Stimulated activated naive CD4-positive, alpha-beta T cell treated with Interleukin-2 at 50 U/mL for 16 hours (primary cell): Measurements from ENCODE around the gene MT1X.

Experiments
- DNase-seq: peaks from one replicate; lab custom pipeline; 2025; lab: John Stamatoyannopoulos, UW

MT1X gene

DNA sequence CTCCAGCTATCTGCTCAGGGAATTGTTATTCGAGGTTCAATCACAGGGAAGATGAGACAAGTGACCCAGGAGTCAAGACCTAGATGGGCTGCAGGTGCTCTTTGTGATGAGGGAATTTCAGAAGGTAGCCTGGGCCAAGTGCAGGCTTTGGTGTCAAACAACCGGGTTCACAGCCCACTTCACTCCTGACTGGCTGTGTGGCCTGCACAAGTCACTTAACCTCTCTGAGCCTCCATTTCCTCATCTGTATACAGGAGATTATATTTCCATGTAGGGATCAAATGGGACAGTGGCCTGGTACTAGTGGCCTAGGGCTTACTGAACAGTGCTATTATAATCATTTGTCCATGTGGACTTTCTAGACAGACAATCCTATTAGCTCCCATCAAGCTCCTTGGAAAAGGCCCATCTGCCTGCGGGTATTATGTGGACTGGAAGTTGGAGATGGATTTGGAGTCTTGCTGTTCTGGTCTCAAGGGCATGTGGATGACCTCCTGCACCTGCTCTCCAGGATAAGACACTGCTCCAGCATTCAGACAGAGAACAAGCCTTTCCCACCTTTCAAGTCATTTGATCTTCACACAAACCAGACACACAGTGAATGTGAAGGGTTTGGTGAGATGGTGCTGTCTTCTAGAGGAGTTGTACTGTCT lies 3.1 kb upstream of the MT1X start:
- no peak for DNase-seq

DNA sequence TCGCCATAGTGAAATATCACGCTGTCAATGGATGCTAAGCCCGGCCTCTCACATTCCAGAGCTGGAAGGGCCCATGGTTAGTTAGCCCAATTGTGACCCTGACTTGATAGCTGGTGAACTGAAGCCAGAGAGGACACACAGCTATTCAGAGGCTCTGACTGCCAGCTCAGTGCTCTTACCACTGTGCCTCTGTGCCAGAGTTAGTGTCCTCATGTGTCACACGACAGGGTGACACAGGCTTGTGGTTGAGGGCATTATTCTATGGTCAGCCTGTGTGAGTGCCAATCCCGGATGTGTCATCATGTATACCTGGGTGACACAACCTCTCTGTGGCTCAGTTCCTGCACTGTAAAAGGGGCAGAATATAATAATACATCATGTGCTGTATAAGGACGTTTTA lies 2.5 kb upstream of the MT1X start:
- DNase-seq = no peak

DNA sequence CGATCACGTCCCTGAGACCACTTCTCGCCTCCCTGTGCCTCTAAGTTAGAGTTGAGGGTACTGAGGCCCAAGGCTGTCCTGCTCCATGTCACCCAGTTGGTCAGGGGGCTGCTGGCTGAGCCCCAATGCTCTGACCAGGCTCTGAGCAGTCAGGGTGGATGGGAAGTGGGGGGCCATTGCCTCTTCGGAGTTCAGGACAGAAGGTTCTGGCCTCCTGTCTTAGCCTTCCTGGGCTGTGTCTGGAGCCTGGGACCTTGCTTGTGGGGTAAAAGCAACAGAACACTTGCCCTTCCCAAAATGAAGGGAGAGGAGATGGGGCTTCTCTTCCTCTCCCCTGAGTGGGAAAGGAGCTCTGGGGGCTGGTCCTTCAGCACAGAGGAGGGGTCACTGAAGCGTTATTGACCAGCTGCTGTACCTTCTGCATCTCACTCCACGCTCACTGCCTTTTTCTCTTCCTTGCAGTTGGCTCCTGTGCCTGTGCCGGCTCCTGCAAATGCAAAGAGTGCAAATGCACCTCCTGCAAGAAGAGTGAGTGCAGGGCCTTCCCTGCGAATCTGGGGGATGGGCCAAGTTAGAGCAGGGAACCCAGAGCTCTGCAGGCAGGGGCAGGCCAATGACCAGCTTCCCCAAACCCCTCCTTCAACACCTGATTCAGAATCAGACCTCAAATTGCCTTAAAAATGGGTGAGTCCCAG lies 580 bp downstream of the MT1X start:
- DNase-seq = no peak

DNA sequence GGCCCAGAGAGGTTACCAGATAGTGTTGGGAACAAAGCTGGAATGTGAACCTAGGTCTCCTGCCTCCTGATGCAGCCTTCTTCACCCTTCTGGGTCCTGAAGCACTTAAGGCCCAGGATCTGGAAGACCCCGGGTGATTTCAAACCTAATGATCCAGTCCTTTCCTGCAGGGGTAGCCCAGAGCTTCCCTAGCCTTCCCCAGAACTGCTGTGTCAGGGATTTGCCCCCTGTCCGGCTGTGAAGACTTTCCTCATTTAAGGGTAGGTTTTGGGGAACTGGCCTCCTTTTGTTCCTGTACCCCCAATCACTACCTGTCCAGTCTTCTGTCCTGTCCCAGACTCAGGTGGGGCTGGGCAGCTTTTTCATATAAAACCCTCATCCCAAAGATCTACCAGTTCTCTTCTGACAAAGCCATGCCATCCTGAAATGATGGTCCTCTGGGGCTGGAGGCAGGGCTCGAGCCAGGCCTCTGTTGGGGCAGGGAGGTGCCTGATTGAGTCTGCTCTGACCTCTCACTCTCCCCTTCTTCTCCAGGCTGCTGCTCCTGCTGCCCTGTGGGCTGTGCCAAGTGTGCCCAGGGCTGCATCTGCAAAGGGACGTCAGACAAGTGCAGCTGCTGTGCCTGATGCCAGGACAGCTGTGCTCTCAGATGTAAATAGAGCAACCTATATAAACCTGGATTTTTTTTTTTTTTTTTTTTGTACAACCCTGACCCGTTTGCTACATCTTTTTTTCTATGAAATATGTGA lies 1.3 kb downstream of the MT1X start:
- no peak for DNase-seq

DNA sequence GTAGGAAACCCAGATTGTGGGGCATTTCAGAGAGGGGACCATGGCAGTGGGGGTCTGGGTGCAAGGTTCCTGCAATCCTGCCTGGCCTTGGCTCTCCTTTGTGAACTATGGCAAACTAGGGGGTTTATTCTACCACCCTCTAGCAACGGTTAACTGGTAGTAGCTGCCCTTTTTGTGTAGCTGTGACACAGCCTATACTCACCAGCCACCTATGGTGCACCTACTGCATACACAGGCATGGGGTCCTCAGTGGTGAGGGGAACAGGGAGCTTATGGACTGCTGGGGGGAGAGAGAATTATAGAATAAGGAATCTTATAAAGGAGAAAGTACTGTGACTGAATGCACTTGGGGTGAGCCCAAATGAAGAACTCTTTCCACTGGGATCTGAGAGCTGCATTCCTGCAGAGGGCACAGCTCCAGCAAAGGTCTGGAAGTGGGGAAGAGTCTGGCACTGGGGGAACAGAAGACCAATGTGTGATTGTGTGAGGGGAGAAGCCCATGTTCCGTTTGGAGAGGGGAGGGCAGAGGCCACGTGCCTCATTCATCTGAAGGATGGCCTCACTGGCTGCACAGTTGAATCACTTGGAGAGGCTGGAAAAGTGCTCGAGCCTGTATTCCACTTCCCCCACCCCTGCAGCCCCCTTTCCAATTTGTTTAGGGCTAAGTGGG lies 2.1 kb downstream of the MT1X start:
- DNase-seq = no peak

DNA sequence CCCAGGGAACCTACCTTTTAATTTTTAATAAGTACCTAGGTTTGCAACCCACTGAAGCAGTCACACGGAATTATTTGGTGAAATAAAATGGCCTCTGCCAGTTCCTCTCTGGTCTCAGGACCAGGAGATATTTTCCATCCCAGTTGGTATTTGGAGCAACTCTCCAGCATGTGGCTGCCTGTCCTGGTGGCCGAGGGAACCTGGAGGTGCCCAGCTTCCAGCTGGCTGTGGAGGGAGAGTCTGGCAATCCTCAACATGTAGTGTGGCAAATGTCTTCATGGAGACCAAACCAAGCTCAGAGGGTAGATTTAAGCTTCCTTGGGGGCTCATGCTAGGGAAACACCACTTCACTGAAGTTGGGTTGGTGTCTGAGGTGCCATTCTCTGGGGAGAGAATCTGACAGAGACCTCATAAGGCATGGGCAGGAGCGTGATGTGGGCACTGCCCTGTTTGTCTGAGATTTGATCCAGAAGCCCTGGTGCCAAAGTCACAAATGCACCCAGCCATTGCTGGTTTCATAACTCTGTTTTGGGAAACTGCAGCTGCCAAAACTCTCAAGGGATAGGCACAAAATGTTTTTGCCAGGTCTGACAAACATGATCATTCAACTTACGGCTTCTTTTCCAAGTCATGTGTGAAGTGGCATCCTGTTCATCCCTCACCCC lies 2.8 kb downstream of the MT1X start:
- DNase-seq = no peak

DNA sequence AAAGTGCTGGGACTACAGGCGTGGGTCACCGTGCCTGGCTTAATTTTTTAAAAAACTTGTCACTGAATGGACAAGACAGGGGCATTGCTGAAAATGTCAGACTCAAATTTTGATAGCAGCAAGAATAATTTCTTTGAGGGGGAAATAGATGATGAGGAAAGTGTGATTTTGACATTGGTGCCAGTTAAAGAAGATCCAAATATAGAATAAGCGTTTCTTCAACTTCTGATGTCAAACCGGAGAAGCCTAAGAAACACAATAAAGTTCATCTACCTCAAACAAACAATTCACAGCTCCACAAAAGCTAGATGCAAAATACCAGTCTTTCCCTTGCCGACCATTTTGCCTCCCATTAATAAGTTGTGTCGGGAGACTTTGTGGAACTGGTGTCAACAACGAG lies 4.5 kb downstream of the MT1X start:
- no peak for DNase-seq

DNA sequence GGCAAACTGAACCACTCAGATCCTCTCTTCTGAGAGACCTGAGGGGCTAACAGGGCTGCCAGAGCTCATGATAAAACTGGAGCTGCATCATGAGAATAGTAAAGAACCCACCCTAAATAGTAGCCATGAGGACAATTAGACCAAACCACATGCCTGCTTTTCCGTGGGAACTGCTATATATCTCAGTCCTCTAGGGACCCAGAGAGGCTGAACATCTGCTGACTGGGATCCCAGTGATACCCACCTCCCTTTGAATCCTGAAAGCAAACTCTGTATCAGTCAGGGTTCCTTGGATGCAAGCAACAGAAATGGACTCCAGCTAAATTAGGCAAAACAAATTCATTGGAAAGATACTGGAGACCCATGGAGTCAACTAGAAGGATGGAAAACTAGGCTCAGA lies 6.5 kb downstream of the MT1X start:
- no peak for DNase-seq

DNA sequence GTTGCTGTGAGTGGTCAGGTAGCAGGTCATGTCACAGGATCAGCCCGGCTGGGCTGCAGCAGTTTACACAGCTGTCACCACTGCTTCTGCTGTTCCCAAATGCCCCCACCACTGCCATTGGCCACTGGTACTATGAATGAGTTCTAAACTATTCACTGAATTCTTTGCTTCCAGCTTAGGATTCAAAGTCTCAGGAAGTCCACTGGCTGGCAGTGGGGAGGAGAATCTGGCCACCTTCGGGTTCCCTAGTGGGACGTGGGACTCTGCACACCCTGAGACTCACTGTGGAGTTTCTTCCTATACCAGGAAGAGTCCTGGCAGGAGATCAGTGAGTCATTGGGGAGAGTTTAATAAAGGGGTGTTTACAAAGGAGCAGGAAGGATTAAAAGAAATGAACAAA lies 6.9 kb downstream of the MT1X start:
- DNase-seq = no peak

DNA sequence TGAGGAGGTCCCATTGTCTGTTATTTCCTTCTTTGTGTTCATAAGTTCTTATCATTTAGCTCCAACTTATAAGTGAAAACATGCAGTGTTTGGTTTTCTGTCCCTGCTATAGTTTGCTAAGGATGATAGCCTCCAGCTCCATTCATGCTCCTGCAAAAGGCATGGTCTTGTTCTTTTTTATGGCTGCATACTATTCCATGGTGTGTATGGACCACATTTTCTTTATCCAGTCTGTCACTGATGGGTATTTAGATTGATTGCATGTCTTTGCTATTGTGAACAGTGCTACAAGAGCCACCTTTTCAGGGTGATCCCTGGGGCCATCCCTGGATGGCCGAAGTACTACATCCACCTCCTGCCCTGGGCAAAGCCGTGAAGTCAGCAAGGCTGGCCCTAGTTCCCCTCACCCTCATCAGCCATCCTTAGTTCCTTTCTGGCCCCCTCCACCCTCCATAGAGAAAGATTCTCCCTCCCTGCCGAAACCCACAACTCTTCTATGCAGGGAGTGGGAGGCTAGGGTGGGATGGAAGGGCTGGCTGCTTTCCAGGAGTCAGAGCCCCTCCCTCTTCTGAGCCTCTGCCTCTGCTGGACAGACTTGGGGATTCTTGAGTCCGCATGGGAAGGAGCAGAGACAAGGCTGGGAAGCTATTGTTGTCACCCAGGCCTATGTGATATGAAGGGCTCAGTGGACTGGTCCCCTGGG lies 8.3 kb downstream of the MT1X start:
- no peak for DNase-seq

DNA sequence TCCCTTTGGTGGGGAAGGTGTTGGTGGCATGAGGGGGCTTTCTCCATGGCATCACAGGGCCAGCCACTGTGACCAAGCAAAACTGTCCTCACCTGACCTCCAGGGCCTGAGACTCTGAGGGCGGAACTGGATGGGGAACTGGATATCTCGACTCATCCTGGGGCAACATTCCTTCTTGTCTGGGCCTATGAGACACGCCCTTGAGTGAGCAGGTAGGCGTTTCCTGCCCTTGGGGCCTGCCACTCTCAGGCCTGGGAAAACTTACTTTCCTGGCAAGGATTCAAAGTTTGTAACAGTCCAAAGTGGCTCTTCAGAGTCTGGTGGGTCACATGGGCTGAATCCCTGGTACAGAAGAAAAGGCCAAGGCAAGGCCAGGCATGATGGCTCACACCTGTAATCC lies 9.6 kb downstream of the MT1X start:
- DNase-seq = no peak

DNA sequence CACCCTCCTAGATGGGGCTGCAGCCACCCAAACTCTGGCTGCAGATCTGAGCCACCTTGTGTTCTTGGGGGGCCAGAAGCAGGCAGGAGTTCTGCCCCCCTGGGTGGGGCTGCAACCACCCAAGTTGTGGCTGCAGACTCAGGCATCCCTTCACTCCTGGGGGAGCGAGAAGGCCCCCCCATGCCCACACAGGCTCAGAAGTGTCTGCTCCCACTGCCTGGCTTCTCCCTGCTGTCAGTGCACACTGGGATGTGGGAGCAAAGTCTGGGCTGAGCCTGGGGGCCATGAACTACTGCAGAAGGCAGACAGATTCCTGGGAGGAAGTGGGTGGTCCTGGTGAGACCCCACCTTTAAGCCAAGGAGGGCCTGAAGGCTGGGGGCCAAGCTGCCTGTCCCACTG lies 13.0 kb downstream of the MT1X start:
- no peak for DNase-seq

DNA sequence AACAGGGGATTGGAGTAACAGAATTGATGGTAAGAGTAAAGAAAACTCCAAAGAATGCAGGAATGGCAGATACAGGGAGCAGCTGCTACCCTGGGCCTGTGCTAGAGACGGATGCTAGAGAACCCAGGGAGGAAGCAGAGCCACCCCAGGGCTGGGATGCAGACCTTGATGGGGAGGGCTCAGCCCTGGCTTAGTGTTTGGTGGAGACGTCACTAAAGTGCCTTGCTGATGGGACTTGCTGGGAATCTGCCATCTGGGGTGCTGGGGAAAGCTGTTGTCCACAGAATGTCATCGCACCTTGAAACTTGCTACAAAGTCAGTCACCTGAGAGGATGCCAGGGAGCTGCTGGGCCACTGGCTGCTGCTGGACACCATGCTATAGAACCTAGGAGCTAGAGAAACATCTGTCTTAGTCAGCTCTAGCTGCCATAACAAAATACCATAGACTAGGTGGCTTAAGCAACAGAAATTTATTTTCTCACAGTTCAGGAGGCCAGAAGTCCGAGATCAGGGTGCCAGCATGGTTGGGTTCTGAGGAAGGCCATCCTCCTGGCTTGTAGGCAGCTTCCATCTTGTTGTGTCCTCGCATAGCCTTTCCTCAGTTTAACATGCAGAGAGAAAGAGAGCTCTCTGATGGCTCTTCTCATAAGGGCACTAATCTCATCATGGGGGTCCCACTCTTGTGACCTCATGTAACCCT lies 15.3 kb downstream of the MT1X start:
- no peak for DNase-seq

DNA sequence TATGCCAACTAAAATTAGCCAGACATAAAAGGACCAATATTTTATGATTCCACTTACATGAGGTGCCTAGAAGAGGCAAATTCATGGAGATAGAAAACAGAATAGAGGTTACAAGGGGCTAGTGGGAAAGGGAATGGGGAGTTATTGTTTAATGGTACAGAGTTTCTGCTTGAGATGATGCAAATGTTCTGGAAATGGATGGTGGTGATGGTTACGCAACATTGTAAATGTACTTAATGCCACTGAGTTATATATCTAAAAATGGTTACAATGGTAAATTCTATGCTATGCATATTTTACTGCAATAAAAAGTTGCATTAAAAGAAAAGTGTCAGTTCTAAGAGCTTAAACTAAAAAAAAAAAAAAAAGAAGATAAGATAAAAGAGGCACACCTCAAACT lies 17.9 kb downstream of the MT1X start:
- no peak for DNase-seq

DNA sequence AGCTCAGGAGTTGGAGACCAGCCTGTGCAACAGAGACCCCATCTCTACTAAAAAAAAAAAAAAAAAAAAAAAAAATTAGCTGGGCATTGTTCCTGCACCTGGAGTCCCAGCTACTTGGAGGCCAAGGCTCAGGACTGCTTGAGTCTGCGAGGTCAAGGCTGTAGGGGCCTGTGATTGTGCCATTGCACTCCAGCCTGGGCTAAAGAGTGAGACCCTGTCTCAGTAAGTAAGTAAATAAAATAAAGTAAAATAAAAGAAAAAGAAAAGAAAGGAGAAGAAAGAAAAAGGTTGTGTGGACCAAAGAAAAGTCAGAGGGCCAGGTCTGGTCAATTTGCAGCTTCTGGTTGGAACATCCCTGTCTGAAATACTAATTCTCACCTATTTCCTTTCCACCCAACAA lies 18.4 kb downstream of the MT1X start:
- no peak for DNase-seq

DNA sequence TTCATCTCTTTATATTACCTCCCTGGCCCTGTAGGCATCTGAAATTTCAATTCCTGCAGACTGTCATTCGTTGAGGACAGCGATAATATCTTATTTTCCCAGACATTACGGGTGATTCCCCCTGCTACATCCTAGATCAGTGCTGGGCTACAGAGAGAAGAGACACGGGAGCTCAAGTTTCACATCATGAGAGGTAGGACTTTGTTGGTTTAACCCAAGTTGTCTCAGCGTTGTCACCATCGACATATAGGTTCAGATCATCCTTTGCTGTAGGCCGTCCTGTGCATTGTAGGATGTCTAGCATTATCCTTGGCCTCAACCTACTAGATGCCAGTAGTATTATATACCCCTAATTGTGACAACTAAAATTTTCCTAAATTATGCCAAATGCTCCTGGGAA lies 19.3 kb downstream of the MT1X start:
- no peak for DNase-seq

DNA sequence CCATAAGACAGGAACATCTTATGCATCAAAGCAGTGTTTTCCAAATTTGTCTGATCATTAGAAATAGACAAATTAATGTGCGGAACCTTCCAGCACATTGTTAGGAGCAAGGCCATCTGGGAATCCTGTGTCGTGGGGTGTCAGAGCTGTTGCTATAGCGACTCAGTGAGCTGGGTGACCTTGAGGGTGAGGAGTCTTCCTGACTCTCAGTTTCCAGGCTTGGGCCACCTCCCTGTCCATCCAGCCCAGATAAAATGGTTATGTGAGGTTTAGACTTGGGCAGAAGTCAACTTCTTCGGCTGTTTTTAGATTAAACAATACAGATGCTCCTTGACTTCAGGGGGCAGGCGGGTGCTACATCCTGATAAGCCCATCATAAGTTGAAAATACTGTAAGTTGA lies 20.6 kb downstream of the MT1X start:
- DNase-seq = no peak

DNA sequence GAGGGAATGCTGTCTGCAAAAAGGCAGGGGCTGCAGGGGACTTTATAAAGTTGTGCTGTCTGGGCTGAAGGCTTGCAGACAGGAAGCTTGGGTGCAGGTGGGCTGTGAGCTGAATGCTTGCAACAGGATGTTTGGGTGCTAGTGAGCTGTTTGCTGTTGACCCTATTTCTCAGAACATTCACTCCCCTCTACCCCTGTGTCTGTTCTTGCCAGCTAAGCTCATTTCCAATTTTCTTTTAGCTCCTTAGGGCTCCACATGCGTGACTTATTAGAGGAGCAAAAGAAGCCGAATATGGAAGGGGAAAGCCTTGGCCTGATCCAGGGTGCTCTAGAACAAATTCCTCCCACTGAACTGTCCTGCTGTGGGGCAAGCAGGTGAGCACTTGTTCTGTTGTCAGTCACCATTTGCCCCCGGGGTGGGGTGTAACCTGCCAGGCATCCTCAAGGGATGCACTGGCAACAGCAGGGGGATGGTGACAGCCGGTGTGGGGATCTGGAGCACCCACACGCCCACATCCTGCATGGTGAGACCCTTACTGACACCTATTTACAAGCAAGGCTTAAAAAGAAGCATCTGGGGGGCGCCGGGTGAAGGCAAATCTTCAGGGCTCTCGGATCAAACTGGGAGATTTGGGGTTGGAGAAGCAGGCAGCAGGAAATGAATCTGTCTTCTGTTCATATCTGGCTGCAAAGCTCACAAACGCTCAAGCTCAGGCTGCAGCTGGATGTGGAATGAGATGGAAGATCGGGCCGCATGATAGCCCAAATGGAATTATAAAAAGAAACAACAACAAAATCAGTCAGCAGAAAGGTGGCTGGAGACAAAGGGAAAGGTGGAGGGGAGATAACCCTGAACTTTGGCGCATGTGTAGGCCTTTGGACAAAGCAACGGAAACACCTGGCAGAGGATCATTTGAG lies 26.5 kb downstream of the MT1X start:
- no peak for DNase-seq

DNA sequence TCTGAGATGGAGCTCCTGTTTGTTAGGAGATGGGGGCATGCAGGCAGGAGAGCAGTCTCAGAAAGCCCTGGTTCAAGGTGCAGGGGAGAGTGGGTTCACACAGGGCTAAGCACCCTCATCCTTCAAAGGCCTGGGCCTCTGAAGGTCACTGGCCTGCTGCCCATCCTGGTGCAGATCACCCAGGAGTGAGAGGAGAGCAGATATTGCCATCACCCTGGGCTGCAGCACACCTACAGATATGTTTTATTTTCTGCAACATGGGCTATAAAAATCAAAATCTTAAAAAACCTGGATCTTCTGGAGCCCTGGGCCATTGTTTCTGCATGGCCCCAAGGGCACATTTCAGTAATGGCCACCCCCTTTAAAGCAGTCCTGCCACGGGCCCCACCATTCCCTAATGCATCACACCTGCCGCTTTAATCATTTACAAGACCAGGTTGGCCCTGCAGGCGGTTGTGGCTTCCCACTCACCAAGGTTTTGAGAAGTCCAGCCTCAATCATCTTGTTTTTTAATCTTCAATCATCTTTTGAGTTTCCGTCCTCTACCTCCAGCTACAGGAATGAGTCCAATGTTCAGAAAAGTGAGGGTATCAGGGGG lies 27.3 kb downstream of the MT1X start:
- no peak for DNase-seq
